ENCODE measurements around the gene ZMYND10.
"Not testable (repeated sequence)": the region's sequence is repeated elsewhere in the genome, so short reads cannot be mapped to it uniquely, and the experiment has no call there.

ZMYND10 gene

GRCh38 chr3:50325497-50326181 is 19.9 kb downstream of the ZMYND10 start:
- no peak for DNase-seq (ENCODE audit: low read depth in 2 of 2)

GRCh38 chr3:50325113-50325480 is 20.4 kb downstream of the ZMYND10 start:
- DNase-seq (ENCODE audit: low read depth in 2 of 2), result no peak

DNA sequence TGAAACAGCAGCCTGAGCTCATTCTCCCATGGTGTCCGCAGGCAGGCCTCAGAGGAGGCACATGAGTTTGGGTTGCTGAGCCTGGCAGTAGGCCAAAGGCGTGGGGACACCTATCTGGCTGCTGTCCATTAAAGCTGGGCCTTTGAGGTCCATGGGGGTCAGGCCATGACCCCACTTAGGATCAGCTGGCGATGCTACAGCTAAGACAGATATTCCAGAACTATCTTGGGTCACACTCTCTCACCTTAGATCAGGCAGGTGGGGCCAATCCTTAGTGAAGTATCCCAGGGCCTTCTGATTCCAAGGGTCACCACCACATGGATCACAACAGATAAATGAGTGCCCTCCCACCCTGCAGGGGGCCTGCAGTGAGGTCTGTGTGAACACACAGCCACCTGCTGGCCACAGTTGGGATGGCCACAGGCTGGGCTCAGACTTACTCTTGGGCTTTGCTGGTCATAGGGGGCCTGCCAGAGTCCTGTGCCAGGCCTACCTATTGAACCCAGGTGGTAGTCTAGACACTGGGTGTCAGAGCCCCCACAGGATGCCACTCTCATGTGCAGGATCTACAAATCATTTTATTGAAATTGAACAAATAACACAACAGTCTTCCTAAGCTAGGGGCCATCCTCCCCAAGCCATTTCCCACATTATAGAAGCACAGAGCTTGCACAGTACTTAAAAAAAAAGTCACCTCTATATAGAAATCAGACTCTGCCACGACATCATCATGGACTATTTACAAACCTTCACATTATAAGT is 21.0 kb downstream of the ZMYND10 start:
- DNase-seq (ENCODE audit: low read depth in 2 of 2), result peak in 1 of 2 experiments; percentile 49

GRCh38 chr3:50323614-50324199 is 21.8 kb downstream of the ZMYND10 start:
- DNase-seq (ENCODE audit: low read depth in 2 of 2), result no peak

DNA sequence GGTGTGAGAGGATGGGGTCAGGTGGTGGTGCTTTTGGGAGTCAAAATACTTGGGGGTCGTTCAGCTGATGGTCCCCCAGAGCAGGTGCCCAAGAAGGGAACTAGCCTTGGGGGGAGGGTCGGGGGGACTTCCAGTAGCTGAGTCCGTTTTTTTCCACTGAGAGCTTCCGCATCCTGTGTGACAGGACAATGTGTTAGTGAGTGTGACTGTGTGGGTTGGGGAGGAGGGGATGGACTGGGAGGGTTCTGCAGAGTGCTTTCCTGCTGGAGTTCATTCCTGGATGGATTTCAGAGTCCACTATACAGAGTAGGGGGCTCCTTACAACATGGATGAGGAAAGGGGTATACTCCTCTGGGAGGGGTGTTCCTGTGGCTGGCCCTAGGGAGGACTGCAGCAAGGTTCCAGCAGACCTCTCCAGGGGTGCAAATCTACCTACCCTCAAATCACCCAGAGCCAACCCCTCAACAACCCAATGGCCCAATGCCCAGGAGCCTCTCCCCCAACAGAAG is 22.4 kb downstream of the ZMYND10 start:
- DNase-seq (ENCODE audit: low read depth in 2 of 2), result no peak

GRCh38 chr3:50322386-50323091 is 23.0 kb downstream of the ZMYND10 start, which contains the start of gene HYAL2:
TSS of gene HYAL2 (minus strand) at chr3:50322745. CDS start at chr3:50320489, 2,256 bp downstream.
- DNase-seq (ENCODE audit: low read depth in 2 of 2), result no peak

DNA sequence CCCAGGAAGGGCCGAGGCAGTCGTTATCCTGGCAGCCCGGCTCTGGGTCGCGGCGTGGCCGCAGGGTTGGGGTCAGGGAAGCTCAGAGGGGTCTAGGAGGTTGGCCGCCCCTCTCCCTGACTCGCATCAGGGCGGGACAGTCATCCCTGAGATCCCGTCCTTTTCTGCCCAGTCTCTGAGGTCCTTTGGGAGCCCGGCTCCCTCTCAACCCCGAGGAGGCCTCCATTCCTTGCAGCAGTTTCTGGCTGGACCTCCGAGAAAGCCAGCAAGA is 23.5 kb downstream of the ZMYND10 start:
- no peak for DNase-seq (ENCODE audit: low read depth in 2 of 2)

- peak; percentile 65 to 82 for DNase-seq (ENCODE audit: low read depth in 2 of 2)
Measured at GRCh38 chr3:50321336-50322114, 24.0 kb downstream of the ZMYND10 start.

DNA sequence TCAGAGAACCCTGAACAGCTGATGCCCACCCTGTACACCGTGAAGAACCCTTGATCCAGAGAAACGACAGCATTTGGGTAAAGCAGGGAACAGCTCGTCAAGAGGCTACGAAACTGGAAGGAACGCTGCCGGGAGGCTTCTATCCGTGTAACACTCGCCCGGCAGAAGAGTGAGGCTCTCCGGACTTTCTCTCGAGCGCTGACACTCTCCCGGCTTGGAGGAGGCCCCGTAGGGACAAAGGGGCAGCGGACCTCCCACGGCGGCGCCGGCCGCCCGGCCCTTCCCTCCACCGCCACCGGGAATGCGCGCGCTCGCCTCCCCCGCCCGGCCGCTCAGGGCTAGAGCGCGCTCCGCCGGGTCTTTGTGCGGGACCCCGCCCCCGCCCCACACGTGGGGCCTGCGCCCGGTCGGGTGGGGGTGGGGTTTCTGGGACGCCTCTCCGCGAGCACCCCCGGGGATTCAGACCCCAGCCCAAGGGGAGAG is 24.6 kb downstream of the ZMYND10 start:
- peak in 1 of 2 experiments; percentile 41 for DNase-seq (ENCODE audit: low read depth in 2 of 2)

- no peak for DNase-seq (ENCODE audit: low read depth in 2 of 2)
Measured at GRCh38 chr3:50319894-50320625, 25.5 kb downstream of the ZMYND10 start.

GRCh38 chr3:50319181-50319893 is 26.2 kb downstream of the ZMYND10 start:
- no peak for DNase-seq (ENCODE audit: low read depth in 2 of 2)

GRCh38 chr3:50318615-50319014 is 26.9 kb downstream of the ZMYND10 start:
- no peak for DNase-seq (ENCODE audit: low read depth in 2 of 2)

DNA sequence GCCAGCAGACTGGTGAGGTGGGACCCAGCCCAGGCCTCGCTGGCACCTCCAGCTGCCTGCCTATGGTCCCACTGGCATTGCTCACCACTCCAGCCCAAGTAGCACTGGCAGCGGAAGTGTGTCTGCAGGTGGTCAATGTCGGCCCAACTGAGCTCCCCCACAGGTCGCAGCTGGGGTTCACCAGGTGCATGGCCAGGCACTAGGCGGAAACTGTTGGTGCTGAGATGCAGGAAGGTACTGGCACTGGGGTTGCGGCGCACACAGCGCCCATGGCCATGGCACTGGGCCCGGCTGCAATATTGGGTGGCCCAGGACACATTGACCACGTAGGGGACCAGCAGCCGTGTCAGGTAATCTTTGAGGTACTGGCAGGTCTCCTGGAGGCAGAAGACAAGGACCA is 27.4 kb downstream of the ZMYND10 start:
- DNase-seq (ENCODE audit: low read depth in 2 of 2), result no peak

GRCh38 chr3:50317300-50317699 is 28.2 kb downstream of the ZMYND10 start:
- DNase-seq (ENCODE audit: low read depth in 2 of 2), result no peak

DNA sequence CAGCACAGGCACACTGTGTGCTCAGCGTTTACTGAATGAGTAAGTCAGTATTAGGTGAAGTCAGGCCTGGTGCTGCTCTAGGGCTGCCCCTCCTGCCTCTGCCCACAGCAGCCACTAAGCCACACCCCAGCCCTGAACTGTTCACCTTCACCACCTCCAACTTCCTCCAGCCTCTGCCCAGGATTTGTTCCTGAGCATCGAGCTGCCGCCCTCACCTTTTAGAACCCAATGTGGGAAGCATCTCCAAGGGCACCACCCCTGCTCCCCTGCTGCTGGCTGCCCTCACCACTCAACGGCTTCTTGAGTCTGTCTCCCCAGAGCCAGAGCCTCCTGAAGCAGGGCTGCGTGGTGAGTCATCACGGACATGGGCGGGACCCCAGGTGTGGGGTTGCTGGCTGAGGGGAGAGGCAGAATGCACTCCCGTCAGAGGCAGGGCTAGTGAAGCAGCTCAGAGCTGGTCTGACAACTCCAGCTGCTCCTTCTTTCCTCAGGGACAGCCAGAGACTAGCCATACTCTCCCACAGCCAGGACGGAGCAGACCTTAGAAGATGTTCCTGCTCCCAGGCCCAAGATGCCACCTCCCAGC is 28.8 kb downstream of the ZMYND10 start:
- DNase-seq (ENCODE audit: low read depth in 2 of 2), result no peak

DNA sequence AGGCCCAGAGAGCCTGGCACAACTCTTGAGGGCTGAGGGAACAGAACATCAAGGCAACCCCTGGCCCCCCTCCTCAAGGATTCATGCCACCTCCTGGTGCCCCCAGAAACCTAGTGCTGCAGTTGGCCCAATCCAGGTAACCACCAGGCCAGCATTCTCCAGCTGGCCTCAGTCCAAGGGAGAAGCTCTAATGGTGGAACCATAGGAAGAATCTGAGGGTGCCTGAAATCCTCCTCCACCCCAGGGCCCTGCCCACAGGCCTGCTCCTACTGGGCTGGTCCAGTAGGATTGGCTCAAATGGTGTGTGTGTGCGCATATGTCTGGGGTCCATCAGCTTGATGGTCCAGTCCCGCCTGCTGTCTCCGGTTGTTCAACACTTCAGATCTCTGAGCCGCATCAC is 30.7 kb downstream of the ZMYND10 start:
- no peak for DNase-seq (ENCODE audit: low read depth in 2 of 2)

DNA sequence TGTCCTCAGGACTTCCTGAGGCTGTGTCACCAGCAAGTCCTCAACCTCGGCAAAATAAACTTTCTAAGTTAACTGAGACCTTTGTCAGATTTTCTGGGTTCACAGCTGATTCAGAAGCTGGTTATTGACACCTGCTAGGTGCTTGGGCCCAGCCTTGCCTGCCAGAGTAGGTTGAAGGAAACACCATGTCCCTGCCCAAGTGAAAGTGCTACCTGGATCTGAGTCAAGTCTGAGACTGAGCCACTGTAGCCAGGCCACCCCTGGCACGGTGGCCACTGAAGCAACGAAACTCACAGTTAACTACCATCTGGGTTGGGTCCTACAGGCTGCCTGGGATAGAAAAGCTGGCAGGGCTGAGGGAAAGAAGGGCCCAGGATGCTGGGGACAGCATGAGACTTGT is 31.2 kb downstream of the ZMYND10 start:
- no peak for DNase-seq (ENCODE audit: low read depth in 2 of 2)

DNA sequence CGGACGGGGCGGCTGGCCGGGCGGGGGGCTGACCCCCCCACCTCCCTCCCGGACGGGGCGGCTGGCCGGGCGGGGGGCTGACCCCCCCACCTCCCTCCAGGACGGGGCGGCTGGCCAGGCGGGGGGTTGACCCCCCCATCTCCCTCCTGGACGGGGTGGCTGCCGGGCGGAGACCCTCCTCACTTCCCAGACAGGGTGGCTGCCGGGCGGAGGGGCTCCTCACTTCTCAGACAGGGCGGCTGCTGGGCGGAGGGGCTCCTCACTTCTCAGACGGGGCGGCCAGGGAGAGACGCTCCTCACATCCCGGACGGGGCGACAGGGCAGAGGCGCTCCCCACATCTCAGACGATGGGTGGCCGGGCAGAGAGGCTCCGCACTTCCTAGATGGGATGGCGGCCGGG is 33.5 kb downstream of the ZMYND10 start:
- DNase-seq (ENCODE audit: low read depth in 2 of 2), result not testable (repeated sequence)

GRCh38 chr3:50304601-50305000 is 40.9 kb downstream of the ZMYND10 start:
- no peak for DNase-seq (ENCODE audit: low read depth in 2 of 2)

Data from stimulated activated CD4-positive, alpha-beta T cell treated with anti-CD3 and anti-CD28 coated beads, Interleukin-12 subunit alpha, Interleukin-12 subunit beta, amount 100 ng/mL, for 24 hours (primary cell).